B cell (primary cell): ENCODE results near the gene ACO1. TPM values are rescaled to one million over a fixed set of nuclear protein-coding genes. Genes with fewer than 3 reads are reported as not detected.

Experiments used
- ATAC-seq: fragments of 200-7000 bp; cut with Tn5 transposase; one replicate; pipeline ENCODE4 v1.10.0; 2021; ENCODE audit warnings: low read depth, mild to moderate bottlenecking, moderate number of reproducible peaks, moderate library complexity
- CTCF ChIA-PET: fragments of 350-600 bp; sonication (Branson Sonifier 250); formaldehyde crosslinking; loops from one replicate; lab custom pipeline; 2021; ENCODE audit warnings: antibody characterized with exemption, inconsistent platforms; lab: Charles Lee
- POLR2A ChIA-PET: fragments of 350-600 bp; sonication (Branson Sonifier 250); formaldehyde crosslinking; loops from one replicate; lab custom pipeline; 2021; ENCODE audit warnings: antibody characterized with exemption; lab: Charles Lee
- DNase-seq: peaks from one replicate; pipeline ENCODE4 v3.0.0; 2013
- H2AFZ ChIP-seq: 2 replicates; pipeline ENCODE4 v1.6.1; 2012; ENCODE audit warnings: mild to moderate bottlenecking, low read depth, low read length; ENCODE audit not compliant: insufficient read depth, poor library complexity, severe bottlenecking
- H3K27ac ChIP-seq, 2 donors: 1 replicate in 1 of 2; 2 replicates in 1 of 2; pipeline ENCODE4 v1.5.1; 2012 to 2013; ENCODE audit warnings: low read length in 2 of 2, mild to moderate bottlenecking in 2 of 2, moderate library complexity in 1 of 2
- H3K27me3 ChIP-seq, 4 experiments: fragments of 200-600 bp in 1 of 4; sonication (generic) in 1 of 4; replicated peaks in 1 of 4; 1 replicate in 2 of 4; 2 replicates in 2 of 4; pipeline versions ENCODE4 v1.6.1 to v1.7.0; 2013 to 2016; ENCODE audit warnings: low read length in 3 of 4, mild to moderate bottlenecking in 2 of 4, mixed read lengths in 1 of 4, moderate library complexity in 1 of 4; ENCODE audit not compliant: insufficient read depth in 4 of 4, control insufficient read depth in 3 of 4; ENCODE audit errors: control extremely low read depth in 1 of 4
- H3K36me3 ChIP-seq, 2 experiments: replicated peaks in 1 of 2; 1 replicate in 1 of 2; 2 replicates in 1 of 2; pipeline versions ENCODE4 v1.6.1 to v1.7.1; 2013; ENCODE audit warnings: low read length in 1 of 2; ENCODE audit not compliant: insufficient read depth in 2 of 2, control insufficient read depth in 1 of 2; ENCODE audit errors: control extremely low read depth in 1 of 2, extremely low read depth in 1 of 2
- H3K4me1 ChIP-seq, 2 donors: fragments of 200-600 bp in 1 of 2; sonication (generic) in 1 of 2; 1 replicate in 1 of 2; 2 replicates in 1 of 2; pipeline versions ENCODE4 v1.5.1 to v1.6.1; 2013 to 2017; ENCODE audit warnings: low read length in 2 of 2; ENCODE audit not compliant: control insufficient read depth in 2 of 2, insufficient read depth in 2 of 2
- H3K4me2 ChIP-seq: replicated peaks from 2 replicates; pipeline ENCODE3; 2012; ENCODE audit warnings: mild to moderate bottlenecking, low read depth, low read length; ENCODE audit not compliant: poor library complexity, severe bottlenecking
- H3K4me3 ChIP-seq, 5 experiments: fragments of 200-600 bp in 1 of 5; sonication (generic) in 1 of 5; 1 replicate in 3 of 5; 2 replicates in 2 of 5; pipeline versions ENCODE4 v1.5.1 to v1.7.0; 2011 to 2016; ENCODE audit warnings: low read length in 4 of 5, mild to moderate bottlenecking in 4 of 5, low read depth in 2 of 5, control low read depth in 1 of 5, moderate library complexity in 1 of 5; ENCODE audit not compliant: insufficient read depth in 1 of 5; ENCODE audit errors: control extremely low read depth in 1 of 5, extremely low read depth in 1 of 5
- H3K79me2 ChIP-seq: fragments of 200-600 bp; sonication (generic); one replicate; pipeline ENCODE4 v1.6.0; 2016; ENCODE audit warnings: low read length; ENCODE audit not compliant: control insufficient read depth, insufficient read depth
- H3K9ac ChIP-seq: fragments of 200-600 bp; sonication (generic); 2 replicates; pipeline ENCODE4 v1.6.1; 2017; ENCODE audit warnings: mild to moderate bottlenecking, low read length, moderate library complexity
- H3K9me3 ChIP-seq, 3 donors: one replicate each; pipeline versions ENCODE4 v1.6.1 to v1.7.1; 2013; ENCODE audit warnings: low read length in 2 of 3; ENCODE audit not compliant: control insufficient read depth in 2 of 3, insufficient read depth in 1 of 3; ENCODE audit errors: control extremely low read depth in 1 of 3
- H4K20me1 ChIP-seq: 2 replicates; pipeline ENCODE4 v1.6.0; 2012; ENCODE audit warnings: mild to moderate bottlenecking, low read length; ENCODE audit not compliant: insufficient read depth, control insufficient read depth, poor library complexity, severe bottlenecking
- H3K27ac Mint-ChIP-seq: one replicate; pipeline ENCODE4 v1.8.0; 2021; ENCODE audit warnings: mixed read lengths
- H3K27me3 Mint-ChIP-seq: one replicate; pipeline ENCODE4 v1.8.0; 2021; ENCODE audit warnings: mixed read lengths
- H3K4me1 Mint-ChIP-seq: one replicate; pipeline ENCODE4 v1.8.0; 2021; ENCODE audit warnings: mixed read lengths
- H3K4me3 Mint-ChIP-seq: one replicate; pipeline ENCODE4 v1.8.0; 2021; ENCODE audit warnings: mixed read lengths
- H3K9me3 Mint-ChIP-seq: one replicate; pipeline ENCODE4 v1.8.0; 2022; ENCODE audit warnings: mixed read lengths; ENCODE audit not compliant: insufficient read depth
- EZH2 ChIP-seq: IDR thresholded peaks from 2 replicates; pipeline ENCODE4 v1.6.1; 2012; ENCODE audit warnings: borderline replicate concordance, low read depth, mild to moderate bottlenecking, moderate library complexity, low read length; ENCODE audit not compliant: insufficient read depth, poor library complexity, severe bottlenecking
- WGBS: methylation state at CpG from one replicate; pipeline ENCODE4 v1.1.5; 2013; ENCODE audit warnings: missing lambda C conversion rate; ENCODE audit not compliant: insufficient coverage; 5-methylcytosine and 5-hydroxymethylcytosine counted together
- intact Hi-C: fragments of 100-400 bp; cut with micrococcal nuclease; formaldehyde crosslinking; loops from one replicate; pipeline ENCODE4 v1.10.0; 2022
- polyA plus RNA-seq: library from polyadenylated mRNA; depleted of rRNA; stranded (reverse); fragments of >200 nt; gene quantifications from 2 replicates; pipeline ENCODE4 v1.2.3, GENCODE V29; 2012
- total RNA-seq, 2 donors: library from RNA; stranded (reverse); fragments of 120-200 nt in 1 of 2; gene quantifications; 1 replicate in 1 of 2; 2 replicates in 1 of 2; pipeline versions ENCODE4 v1.2.3 to v1.2.4, GENCODE V29; 2013 to 2022
- TF ChIP-seq, protein P1 (sequence below): fragments of 200-600 bp; IDR thresholded peaks from one replicate; pipeline ENCODE4 v1.8.0; 2022; ENCODE audit warnings: antibody characterized with exemption, mild to moderate bottlenecking

The ACO1 gene
- total and polyA plus RNA-seq, 2 donors (not counting 1 experiment from before 2014, with no cell fraction given): 1.6 to 9.1 TPM

DNA sequence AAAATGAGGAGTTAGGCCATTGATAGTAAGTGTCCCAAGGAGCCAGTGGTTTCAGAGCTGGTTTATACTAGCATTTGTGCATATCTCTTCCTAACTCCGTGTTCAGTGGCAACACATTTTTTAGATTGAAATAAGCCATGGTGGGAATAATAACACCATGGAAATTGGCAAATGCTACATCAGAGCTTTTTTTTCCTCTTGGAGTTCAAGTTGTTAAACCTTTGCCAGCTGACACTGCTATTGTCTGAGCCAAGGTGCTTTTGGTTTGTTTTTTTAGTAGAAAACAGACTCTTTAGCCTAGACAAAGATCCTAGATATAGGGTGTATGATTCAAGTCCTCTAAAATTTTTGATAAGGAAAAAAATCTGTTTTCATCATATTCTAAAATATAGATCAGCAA, 2.8 kb downstream of the ACO1 start:
- POLR2A ChIA-PET: no interaction called here
- intact Hi-C loops: no loop called here
- CTCF ChIA-PET: interaction anchor here (4.0 kb wide), 1 partner anchor 9 kb away, joined by 20 read pairs; no protein-coding TSS in a partner anchor
- Histone ChIP-seq H3K9ac (no peak overlapping the region), H3K27ac (no peak overlapping the region), H3K4me1 (peaks cover 10 to 17% of the 10 kb centered on the region in 2 donors), H3K9me3 (no peaks in the 10 kb centered on the region), H3K27me3 (peaks cover 0 to 9% (median 8%) of the 10 kb centered on the region in 4 experiments), H3K4me2 (no peak overlapping the region), H4K20me1 (no peaks in the 10 kb centered on the region), H3K36me3 (no peaks in the 10 kb centered on the region), H3K79me2 (no peaks in the 10 kb centered on the region), H3K4me3 (no peak overlapping the region), H2AFZ (no peak overlapping the region)
- Mint-ChIP-seq H3K27ac (no peak overlapping the region), H3K4me3 (no peak overlapping the region), H3K27me3 (peaks cover 10% of the 10 kb centered on the region), H3K9me3 (no peaks in the 10 kb centered on the region), H3K4me1 (peaks cover 8% of the 10 kb centered on the region)
- no peak for DNase-seq
- no peak for ATAC-seq
- WGBS: no CpG with 5 or more reads among the region's 1 CpG
- TF ChIP-seq, protein P1, sequence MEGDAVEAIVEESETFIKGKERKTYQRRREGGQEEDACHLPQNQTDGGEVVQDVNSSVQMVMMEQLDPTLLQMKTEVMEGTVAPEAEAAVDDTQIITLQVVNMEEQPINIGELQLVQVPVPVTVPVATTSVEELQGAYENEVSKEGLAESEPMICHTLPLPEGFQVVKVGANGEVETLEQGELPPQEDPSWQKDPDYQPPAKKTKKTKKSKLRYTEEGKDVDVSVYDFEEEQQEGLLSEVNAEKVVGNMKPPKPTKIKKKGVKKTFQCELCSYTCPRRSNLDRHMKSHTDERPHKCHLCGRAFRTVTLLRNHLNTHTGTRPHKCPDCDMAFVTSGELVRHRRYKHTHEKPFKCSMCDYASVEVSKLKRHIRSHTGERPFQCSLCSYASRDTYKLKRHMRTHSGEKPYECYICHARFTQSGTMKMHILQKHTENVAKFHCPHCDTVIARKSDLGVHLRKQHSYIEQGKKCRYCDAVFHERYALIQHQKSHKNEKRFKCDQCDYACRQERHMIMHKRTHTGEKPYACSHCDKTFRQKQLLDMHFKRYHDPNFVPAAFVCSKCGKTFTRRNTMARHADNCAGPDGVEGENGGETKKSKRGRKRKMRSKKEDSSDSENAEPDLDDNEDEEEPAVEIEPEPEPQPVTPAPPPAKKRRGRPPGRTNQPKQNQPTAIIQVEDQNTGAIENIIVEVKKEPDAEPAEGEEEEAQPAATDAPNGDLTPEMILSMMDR: no peak
- no peak for TF ChIP-seq EZH2

DNA sequence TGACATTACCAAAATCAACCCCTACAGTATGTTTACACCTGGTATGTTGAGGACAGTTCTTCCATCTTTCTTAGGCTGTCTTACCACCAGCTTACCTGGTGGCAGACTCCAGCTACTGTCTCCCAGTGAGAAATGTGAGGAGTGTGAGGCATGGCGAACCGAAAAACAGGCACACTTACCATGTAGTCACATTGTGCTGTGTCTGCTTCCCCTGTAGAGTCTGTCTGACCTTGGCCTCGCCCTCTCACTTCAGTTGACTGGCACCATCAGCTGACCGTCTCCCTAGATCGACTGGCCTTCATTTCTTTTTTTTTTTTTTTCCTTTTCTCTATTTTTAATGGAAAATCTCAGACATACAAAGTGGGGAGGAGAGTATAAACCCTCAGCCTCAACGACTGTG, 4.9 kb downstream of the ACO1 start:
- WGBS: 93% methylated on average over 3 of the region's 6 CpGs
- Mint-ChIP-seq H3K4me3 (no peak overlapping the region), H3K27me3 (no peaks in the 10 kb centered on the region), H3K4me1 (peaks cover 3% of the 10 kb centered on the region), H3K9me3 (no peaks in the 10 kb centered on the region), H3K27ac (no peak overlapping the region)
- H2AFZ ChIP-seq: no peak overlapping the region
- no peak overlapping the region for H3K27ac ChIP-seq
- H3K9me3 ChIP-seq: no peaks in the 10 kb centered on the region
- H3K4me2 ChIP-seq: no peak overlapping the region
- H3K9ac ChIP-seq: no peak overlapping the region
- TF ChIP-seq, protein P1: no peak
- TF ChIP-seq EZH2: no peak
- no peak overlapping the region for H3K4me3 ChIP-seq
- H4K20me1 ChIP-seq: no peaks in the 10 kb centered on the region
- peaks cover 5 to 6% of the 10 kb centered on the region in 2 donors for H3K4me1 ChIP-seq
- POLR2A ChIA-PET: no interaction called here
- H3K79me2 ChIP-seq: no peaks in the 10 kb centered on the region
- intact Hi-C loops: no loop called here
- no peaks in the 10 kb centered on the region for H3K27me3 ChIP-seq
- no peaks in the 10 kb centered on the region for H3K36me3 ChIP-seq
- ATAC-seq (no peak), DNase-seq (no peak)
- CTCF ChIA-PET: interaction anchor here (0.6 to 4.0 kb wide), 3 partner anchors 11 to 190 kb away, joined by 3 to 20 read pairs (median 9); no protein-coding TSS in a partner anchor
